Parathyroid adenoma (tissue), 2 donors: Measurements from ENCODE around the gene BSN.
"Not testable (repeated sequence)": the region's sequence is repeated elsewhere in the genome, so short reads cannot be mapped to it uniquely, and the experiment has no call there.

Experiments
- H2AFZ ChIP-seq: fragments of 300-600 bp; sonication (generic); one replicate; pipeline ENCODE4 v1.7.0; 2017; ENCODE audit warnings: antibody characterized with exemption, mild to moderate bottlenecking
- H3K27ac ChIP-seq: fragments of 300-600 bp; sonication (generic); one replicate; pipeline ENCODE4 v1.7.0; 2017
- H3K27me3 ChIP-seq: fragments of 300-600 bp; sonication (generic); one replicate; pipeline ENCODE4 v1.7.0; 2017; ENCODE audit warnings: low read length; ENCODE audit not compliant: control insufficient read depth, insufficient read depth
- H3K36me3 ChIP-seq: fragments of 300-600 bp; sonication (generic); one replicate; pipeline ENCODE4 v1.7.0; 2017; ENCODE audit warnings: low read length; ENCODE audit not compliant: control insufficient read depth, insufficient read depth
- H3K4me1 ChIP-seq: fragments of 300-600 bp; sonication (generic); one replicate; pipeline ENCODE4 v1.7.0; 2017; ENCODE audit warnings: control low read depth
- H3K4me2 ChIP-seq: fragments of 300-600 bp; sonication (generic); one replicate; pipeline ENCODE4 v1.7.0; 2017; ENCODE audit warnings: low read length
- H3K4me3 ChIP-seq: fragments of 300-600 bp; sonication (generic); one replicate; pipeline ENCODE4 v1.7.0; 2017; ENCODE audit warnings: low read depth, low read length
- H3K79me2 ChIP-seq: fragments of 300-600 bp; sonication (generic); one replicate; pipeline ENCODE4 v1.7.0; 2017; ENCODE audit warnings: control low read depth
- H3K9ac ChIP-seq: fragments of 300-600 bp; sonication (generic); one replicate; pipeline ENCODE4 v1.7.0; 2017; ENCODE audit warnings: mild to moderate bottlenecking
- H3K9me3 ChIP-seq: fragments of 300-600 bp; sonication (generic); one replicate; pipeline ENCODE4 v1.7.0; 2017; ENCODE audit warnings: low read length; ENCODE audit not compliant: control insufficient read depth
- CTCF ChIP-seq: fragments of 300-600 bp; sonication (generic); IDR thresholded peaks from one replicate; pipeline ENCODE4 v1.7.0; 2017; ENCODE audit warnings: antibody characterized with exemption, mild to moderate bottlenecking
- donor health status: primary hyperparathyroidism.

The BSN gene

GRCh38 chr3:49685846-49686245 is 131.6 kb downstream of the BSN start:
- not testable (repeated sequence) for H3K79me2 ChIP-seq, H3K27me3 ChIP-seq, H3K4me3 ChIP-seq, H3K27ac ChIP-seq, H2AFZ ChIP-seq, H3K9me3 ChIP-seq, H3K4me2 ChIP-seq, H3K36me3 ChIP-seq, H3K9ac ChIP-seq
- peaks cover 14% of the 10 kb centered on the region for H3K4me1 ChIP-seq

GRCh38 chr3:49686346-49686745 is 132.1 kb downstream of the BSN start:
- not testable (repeated sequence) for H3K27ac ChIP-seq, H3K9ac ChIP-seq, H3K79me2 ChIP-seq, H3K36me3 ChIP-seq, H3K9me3 ChIP-seq, H3K27me3 ChIP-seq
- peak overlapping the region; percentile 64 for H2AFZ ChIP-seq
- peak overlapping the region; percentile 65 for H3K4me2 ChIP-seq
- peak overlapping the region; percentile 40 for H3K4me3 ChIP-seq
- peaks cover 18% of the 10 kb centered on the region for H3K4me1 ChIP-seq

- H3K4me1 ChIP-seq = peaks cover 18% of the 10 kb centered on the region
- H2AFZ ChIP-seq = peak overlapping the region; percentile 64
- H3K4me2 ChIP-seq = peak overlapping the region; percentile 65
- peak overlapping the region; percentile 24 for H3K27ac ChIP-seq
- not testable (repeated sequence) for H3K36me3 ChIP-seq, H3K27me3 ChIP-seq, H3K9me3 ChIP-seq, H3K9ac ChIP-seq, H3K79me2 ChIP-seq
- H3K4me3 ChIP-seq = peak overlapping the region; percentile 40
These were observed 132.6 kb downstream of the BSN start for GRCh38 chr3:49686769-49687423.

GRCh38 chr3:49687424-49687795 is 133.1 kb downstream of the BSN start:
- not testable (repeated sequence) for H3K9ac ChIP-seq, H2AFZ ChIP-seq, H3K27ac ChIP-seq, H3K9me3 ChIP-seq, H3K4me3 ChIP-seq, H3K27me3 ChIP-seq, H3K36me3 ChIP-seq, H3K79me2 ChIP-seq
- peak overlapping the region; percentile 65 for H3K4me2 ChIP-seq
- H3K4me1 ChIP-seq = peaks cover 18% of the 10 kb centered on the region

GRCh38 chr3:49688338-49689045 is 134.2 kb downstream of the BSN start:
- H3K36me3 ChIP-seq, H3K79me2 ChIP-seq, H3K27me3 ChIP-seq, H3K9me3 ChIP-seq: not testable (repeated sequence)
- Histone ChIP-seq H2AFZ (peak overlapping the region; percentile 86), H3K4me1 (peaks cover 18% of the 10 kb centered on the region), H3K4me2 (peak overlapping the region; percentile 76), H3K27ac (peak overlapping the region; percentile 53), H3K4me3 (peak overlapping the region; percentile 93), H3K9ac (peak overlapping the region; percentile 85)

- peak within 1 kb of the TSS; percentile 53 for H3K27ac ChIP-seq
- peak within 1 kb of the TSS; percentile 93 for H3K4me3 ChIP-seq
- peaks cover 18% of the 10 kb centered on the region for H3K4me1 ChIP-seq
- no peaks in the 10 kb centered on the region for H3K9me3 ChIP-seq
- TF ChIP-seq CTCF = peak; percentile 33
- peaks cover 8% of the 10 kb centered on the region for H3K79me2 ChIP-seq
- H3K4me2 ChIP-seq = peak within 1 kb of the TSS; percentile 76
- peak within 1 kb of the TSS; percentile 86 for H2AFZ ChIP-seq
- no peaks in the 10 kb centered on the region for H3K27me3 ChIP-seq
- H3K36me3 ChIP-seq = no peaks in the 10 kb centered on the region
- H3K9ac ChIP-seq = peak within 1 kb of the TSS; percentile 85
These were observed 135.0 kb downstream of the BSN start, which contains the start of the genes MST1 and RNF123 for GRCh38 chr3:49689046-49689907. Gene MST1, minus strand, starts transcription at chr3:49689474. Its CDS starts 783 bp downstream, at chr3:49688691. Gene RNF123, plus strand, starts transcription at chr3:49689557. Its CDS starts 1,609 bp downstream, at chr3:49691166.

- H3K27ac ChIP-seq = peak overlapping the region; percentile 53
- peak overlapping the region; percentile 93 for H3K4me3 ChIP-seq
- H3K9ac ChIP-seq = peak overlapping the region; percentile 85
- H2AFZ ChIP-seq = peak overlapping the region; percentile 86
- H3K36me3 ChIP-seq, H3K79me2 ChIP-seq, H3K9me3 ChIP-seq, H3K27me3 ChIP-seq: not testable (repeated sequence)
- H3K4me2 ChIP-seq = peak overlapping the region; percentile 76
- peaks cover 18% of the 10 kb centered on the region for H3K4me1 ChIP-seq
These were observed 135.8 kb downstream of the BSN start for GRCh38 chr3:49689908-49690624.

- not testable (repeated sequence) for H3K4me3 ChIP-seq, H3K79me2 ChIP-seq, H3K36me3 ChIP-seq, H3K9me3 ChIP-seq, H3K27me3 ChIP-seq, H3K9ac ChIP-seq, H2AFZ ChIP-seq, H3K27ac ChIP-seq, H3K4me2 ChIP-seq
- H3K4me1 ChIP-seq = peaks cover 18% of the 10 kb centered on the region
These were observed 136.6 kb downstream of the BSN start for GRCh38 chr3:49690856-49691255.

- H3K9ac ChIP-seq, H3K27me3 ChIP-seq, H3K27ac ChIP-seq, H3K9me3 ChIP-seq, H3K4me3 ChIP-seq, H3K79me2 ChIP-seq, H3K4me2 ChIP-seq, H3K36me3 ChIP-seq, H2AFZ ChIP-seq: not testable (repeated sequence)
- H3K4me1 ChIP-seq = peaks cover 18% of the 10 kb centered on the region
These were observed 137.2 kb downstream of the BSN start for GRCh38 chr3:49691481-49691880.
